ENCODE data around the gene RTBDN.

RTBDN gene

DNA sequence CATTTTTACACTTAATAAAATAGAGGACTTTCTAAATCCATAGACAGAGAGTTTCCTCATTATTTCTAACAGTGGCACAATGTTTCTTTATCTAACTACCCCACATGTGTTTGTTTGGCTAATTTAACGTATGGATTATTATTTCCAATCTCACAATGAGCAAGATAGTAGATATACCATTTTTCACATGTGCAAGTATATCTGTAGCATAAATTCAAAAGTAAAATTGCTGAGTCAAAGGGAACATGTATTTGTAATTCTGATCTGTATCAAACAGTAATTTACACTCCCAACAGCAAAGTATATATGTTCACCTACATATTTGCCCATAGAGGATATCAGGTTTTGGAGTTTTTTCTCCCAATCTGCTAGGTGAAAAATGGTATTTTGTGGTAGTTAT, 22.3 kb upstream of the RTBDN start:
- TF ChIP-seq, protein P1, sequence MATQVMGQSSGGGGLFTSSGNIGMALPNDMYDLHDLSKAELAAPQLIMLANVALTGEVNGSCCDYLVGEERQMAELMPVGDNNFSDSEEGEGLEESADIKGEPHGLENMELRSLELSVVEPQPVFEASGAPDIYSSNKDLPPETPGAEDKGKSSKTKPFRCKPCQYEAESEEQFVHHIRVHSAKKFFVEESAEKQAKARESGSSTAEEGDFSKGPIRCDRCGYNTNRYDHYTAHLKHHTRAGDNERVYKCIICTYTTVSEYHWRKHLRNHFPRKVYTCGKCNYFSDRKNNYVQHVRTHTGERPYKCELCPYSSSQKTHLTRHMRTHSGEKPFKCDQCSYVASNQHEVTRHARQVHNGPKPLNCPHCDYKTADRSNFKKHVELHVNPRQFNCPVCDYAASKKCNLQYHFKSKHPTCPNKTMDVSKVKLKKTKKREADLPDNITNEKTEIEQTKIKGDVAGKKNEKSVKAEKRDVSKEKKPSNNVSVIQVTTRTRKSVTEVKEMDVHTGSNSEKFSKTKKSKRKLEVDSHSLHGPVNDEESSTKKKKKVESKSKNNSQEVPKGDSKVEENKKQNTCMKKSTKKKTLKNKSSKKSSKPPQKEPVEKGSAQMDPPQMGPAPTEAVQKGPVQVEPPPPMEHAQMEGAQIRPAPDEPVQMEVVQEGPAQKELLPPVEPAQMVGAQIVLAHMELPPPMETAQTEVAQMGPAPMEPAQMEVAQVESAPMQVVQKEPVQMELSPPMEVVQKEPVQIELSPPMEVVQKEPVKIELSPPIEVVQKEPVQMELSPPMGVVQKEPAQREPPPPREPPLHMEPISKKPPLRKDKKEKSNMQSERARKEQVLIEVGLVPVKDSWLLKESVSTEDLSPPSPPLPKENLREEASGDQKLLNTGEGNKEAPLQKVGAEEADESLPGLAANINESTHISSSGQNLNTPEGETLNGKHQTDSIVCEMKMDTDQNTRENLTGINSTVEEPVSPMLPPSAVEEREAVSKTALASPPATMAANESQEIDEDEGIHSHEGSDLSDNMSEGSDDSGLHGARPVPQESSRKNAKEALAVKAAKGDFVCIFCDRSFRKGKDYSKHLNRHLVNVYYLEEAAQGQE (IDR thresholded peaks at IDR 0.05; ENCODE audit: insufficient read depth in 1 of 2, low read depth in 2 of 2, low read length in 2 of 2), result no peak
- TF ChIP-seq SIN3A (IDR thresholded peaks at IDR 0.05; ENCODE audit: borderline replicate concordance, insufficient read depth, low read length) (no peak), FOXP2 (optimal IDR thresholded peaks at IDR 0.05; ENCODE audit: borderline replicate concordance, extremely low read depth, extremely low read length, insufficient read depth) (no peak), POLR2AphosphoS5 (IDR thresholded peaks at IDR 0.05; ENCODE audit: low read depth, low read length) (no peak), TAF1 (IDR thresholded peaks at IDR 0.05; ENCODE audit: borderline replicate concordance, insufficient read depth, low read length) (no peak)

DNA sequence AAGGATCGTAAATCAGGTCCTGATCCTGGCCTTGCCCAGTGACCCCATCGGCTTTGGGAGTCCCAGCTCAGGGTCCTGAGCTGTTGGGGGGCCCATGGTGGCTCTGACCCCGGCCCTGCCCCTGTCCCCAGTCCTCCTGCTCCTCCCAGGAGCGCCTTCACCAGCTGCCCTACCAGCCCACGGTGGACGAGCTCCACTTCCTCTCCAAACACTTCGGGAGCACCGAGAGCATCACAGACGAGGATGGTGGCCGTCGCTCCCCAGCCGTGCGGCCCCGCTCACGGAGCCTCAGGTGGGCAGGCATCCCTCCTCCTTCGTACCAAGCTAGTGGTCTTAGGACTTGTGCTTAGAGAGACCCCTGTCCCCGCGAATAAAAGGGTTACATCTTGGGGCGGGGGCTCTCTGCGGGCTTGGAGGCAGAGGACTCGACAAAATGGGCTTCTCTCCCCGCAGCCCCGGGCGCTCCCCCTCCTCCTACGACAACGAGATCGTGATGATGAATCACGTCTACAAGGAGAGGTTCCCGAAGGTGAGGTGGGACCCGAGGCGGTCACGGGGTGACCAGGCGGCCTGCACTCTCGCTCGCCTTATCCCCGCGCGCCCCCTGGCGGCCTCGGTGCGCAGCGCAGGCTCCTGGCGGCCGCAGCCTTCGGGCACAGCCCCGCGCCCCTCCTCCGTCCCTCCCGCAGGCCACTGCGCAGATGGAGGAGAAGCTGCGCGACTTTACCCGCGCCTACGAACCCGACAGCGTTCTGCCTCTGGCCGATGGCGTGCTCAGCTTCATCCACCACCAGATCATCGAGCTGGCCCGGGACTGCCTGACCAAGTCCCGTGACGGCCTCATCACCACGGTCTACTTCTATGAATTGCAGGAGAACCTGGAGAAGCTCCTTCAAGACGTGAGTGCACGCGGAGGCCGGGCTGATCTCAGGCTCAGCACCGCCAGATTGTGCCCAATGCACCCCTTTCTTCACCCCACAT, 13.1 kb upstream of the RTBDN start:
- TF ChIP-seq, protein P1 (IDR thresholded peaks at IDR 0.05; ENCODE audit: insufficient read depth in 1 of 2, low read depth in 2 of 2, low read length in 2 of 2), result peak; percentile 19 to 65; a peak in 1 of 4 replicates
- no peak for TF ChIP-seq SIN3A (IDR thresholded peaks at IDR 0.05; ENCODE audit: borderline replicate concordance, insufficient read depth, low read length)
- peak; percentile 80 for TF ChIP-seq FOXP2 (optimal IDR thresholded peaks at IDR 0.05; ENCODE audit: borderline replicate concordance, extremely low read depth, extremely low read length, insufficient read depth)

DNA sequence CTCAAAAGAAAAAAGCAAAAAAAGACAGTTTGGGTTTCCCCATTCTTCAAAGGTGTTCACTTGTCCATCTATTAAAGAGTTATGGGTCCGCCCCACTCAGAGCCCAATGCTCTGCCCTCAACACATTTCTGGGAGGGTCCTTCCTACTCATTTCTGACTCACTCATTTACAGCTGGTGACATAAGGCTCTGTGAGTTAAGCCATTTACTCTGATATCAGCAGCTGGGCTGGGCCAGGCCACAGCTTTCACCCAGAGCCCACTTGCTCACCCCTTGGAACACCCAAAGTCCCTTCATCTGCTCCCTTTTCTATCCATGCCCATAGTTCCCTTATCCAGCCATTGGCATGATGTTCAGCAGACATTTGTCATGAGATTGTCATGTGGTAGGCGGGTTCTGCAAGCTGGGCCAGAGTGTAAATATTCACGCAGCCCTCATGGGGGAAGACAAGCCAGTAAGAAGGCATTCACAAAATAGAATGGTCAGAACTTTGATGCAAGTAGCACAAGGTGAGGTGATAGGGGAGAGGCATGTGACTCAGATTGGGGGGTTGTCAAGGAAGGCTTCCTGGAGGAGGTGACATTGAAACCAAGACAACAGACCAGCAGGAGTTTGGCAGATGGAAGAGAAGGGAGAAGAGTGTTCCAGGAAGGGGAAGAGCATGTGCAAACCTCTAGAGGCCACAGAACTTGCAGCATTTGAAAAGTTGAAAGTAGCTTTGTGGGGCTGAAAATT, 9.8 kb upstream of the RTBDN start:
- TF ChIP-seq TAF1 (IDR thresholded peaks at IDR 0.05; ENCODE audit: borderline replicate concordance, insufficient read depth, low read length) (no peak), SIN3A (IDR thresholded peaks at IDR 0.05; ENCODE audit: borderline replicate concordance, insufficient read depth, low read length) (no peak), FOXP2 (optimal IDR thresholded peaks at IDR 0.05; ENCODE audit: borderline replicate concordance, extremely low read depth, extremely low read length, insufficient read depth) (no peak), POLR2AphosphoS5 (IDR thresholded peaks at IDR 0.05; ENCODE audit: low read depth, low read length) (no peak)
- TF ChIP-seq, protein P1 (IDR thresholded peaks at IDR 0.05; ENCODE audit: insufficient read depth in 1 of 2, low read depth in 2 of 2, low read length in 2 of 2), result no peak

DNA sequence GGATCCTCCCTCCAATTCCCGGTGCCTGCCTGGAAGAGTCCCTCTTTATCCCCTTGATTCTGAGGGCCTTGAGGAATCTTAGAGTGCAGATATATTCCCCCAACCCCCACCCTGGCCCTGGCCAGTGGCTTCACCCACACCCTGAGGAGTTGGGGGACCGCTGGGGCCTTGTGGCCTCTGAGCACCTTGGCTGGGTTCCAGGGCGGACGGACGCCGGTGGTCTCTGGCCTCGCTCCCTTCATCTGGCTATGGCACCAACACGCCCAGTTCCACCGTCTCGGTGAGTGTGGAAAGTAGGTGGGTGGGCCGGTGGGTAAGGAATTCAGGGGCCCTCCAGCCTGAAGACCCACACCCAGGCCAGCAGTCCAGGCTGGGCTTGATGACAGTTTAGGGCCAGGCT, 8.9 kb upstream of the RTBDN start:
- TF ChIP-seq SIN3A (IDR thresholded peaks at IDR 0.05; ENCODE audit: borderline replicate concordance, insufficient read depth, low read length) (no peak), FOXP2 (optimal IDR thresholded peaks at IDR 0.05; ENCODE audit: borderline replicate concordance, extremely low read depth, extremely low read length, insufficient read depth) (no peak), TAF1 (IDR thresholded peaks at IDR 0.05; ENCODE audit: borderline replicate concordance, insufficient read depth, low read length) (no peak), POLR2AphosphoS5 (IDR thresholded peaks at IDR 0.05; ENCODE audit: low read depth, low read length) (no peak)
- TF ChIP-seq, protein P1 (IDR thresholded peaks at IDR 0.05; ENCODE audit: insufficient read depth in 1 of 2, low read depth in 2 of 2, low read length in 2 of 2), result no peak

Data from PFSK-1 (cell line).